Ishikawa (cell line): Measurements from ENCODE around the gene RBMS3.

Experiments used
- CEBPB ChIP-seq: IDR thresholded peaks from 2 replicates; pipeline ENCODE4 v1.6.1; 2012
- CREB1 ChIP-seq: IDR thresholded peaks from 2 replicates; pipeline ENCODE4 v1.6.1; 2012; ENCODE audit warnings: low read depth
- EGR1 ChIP-seq: IDR thresholded peaks from 2 replicates; pipeline ENCODE4 v1.6.1; 2012
- EP300 ChIP-seq: IDR thresholded peaks from 2 replicates; pipeline ENCODE4 v1.6.1; 2012; ENCODE audit warnings: borderline replicate concordance
- FOXM1 ChIP-seq: IDR thresholded peaks from 2 replicates; pipeline ENCODE4 v1.6.1; 2012; ENCODE audit warnings: low read depth, borderline replicate concordance
- NFIC ChIP-seq: IDR thresholded peaks from 2 replicates; pipeline ENCODE4 v1.6.1; 2012
- RAD21 ChIP-seq: IDR thresholded peaks from 2 replicates; pipeline ENCODE4 v1.6.1; 2012; ENCODE audit warnings: low read depth
- TAF1 ChIP-seq: IDR thresholded peaks from 2 replicates; pipeline ENCODE4 v1.6.1; 2012; ENCODE audit warnings: low read depth, mild to moderate bottlenecking
- TCF12 ChIP-seq: IDR thresholded peaks from 2 replicates; pipeline ENCODE4 v1.6.1; 2012; ENCODE audit warnings: low read depth
- TEAD4 ChIP-seq: IDR thresholded peaks from 2 replicates; pipeline ENCODE4 v1.6.1; 2012
- YY1 ChIP-seq: IDR thresholded peaks from 2 replicates; pipeline ENCODE4 v1.6.1; 2012; ENCODE audit warnings: low read depth
- ZBTB7A ChIP-seq: IDR thresholded peaks from 2 replicates; pipeline ENCODE4 v1.6.1; 2012; ENCODE audit warnings: low read depth
- TF ChIP-seq, protein P1 (sequence below): IDR thresholded peaks from 2 replicates; pipeline ENCODE4 v1.6.1; 2012
- TF ChIP-seq, protein P2 (sequence below): IDR thresholded peaks from 2 replicates; pipeline ENCODE4 v1.6.1; 2012
- TF ChIP-seq, protein P3 (sequence below): IDR thresholded peaks from 2 replicates; pipeline ENCODE4 v1.6.1; 2012; ENCODE audit warnings: low read depth, mild to moderate bottlenecking

Gene RBMS3

DNA sequence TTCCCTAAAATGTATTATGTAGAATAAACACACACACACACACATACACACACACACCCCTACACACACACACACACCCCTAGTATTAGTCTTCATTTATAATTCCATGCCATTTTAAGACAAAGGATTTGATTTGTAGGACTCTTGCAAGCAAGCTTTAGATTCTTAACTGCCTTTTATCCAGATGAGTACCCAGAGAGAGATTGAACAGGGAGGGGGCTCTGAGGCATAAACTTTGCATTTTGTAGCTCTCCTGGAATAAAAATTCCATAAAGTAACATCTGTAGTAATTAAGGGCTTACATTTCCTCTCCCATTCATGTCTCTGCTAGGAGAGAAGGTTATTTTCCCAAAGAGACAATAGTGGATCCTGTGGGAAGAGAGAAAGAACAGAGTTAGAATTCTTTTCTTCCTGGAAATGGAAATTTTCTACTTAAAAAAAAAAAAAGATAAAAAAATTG is 479.4 kb downstream of the RBMS3 start:
- TF ChIP-seq, protein P1, sequence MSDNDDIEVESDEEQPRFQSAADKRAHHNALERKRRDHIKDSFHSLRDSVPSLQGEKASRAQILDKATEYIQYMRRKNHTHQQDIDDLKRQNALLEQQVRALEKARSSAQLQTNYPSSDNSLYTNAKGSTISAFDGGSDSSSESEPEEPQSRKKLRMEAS = no peak
- TF ChIP-seq TCF12 (no peak), YY1 (no peak), RAD21 (no peak), NFIC (no peak), EGR1 (no peak), EP300 (no peak), ZBTB7A (no peak), TAF1 (no peak), CREB1 (no peak), CEBPB (no peak), FOXM1 (no peak), TEAD4 (no peak)
- TF ChIP-seq, protein P2, sequence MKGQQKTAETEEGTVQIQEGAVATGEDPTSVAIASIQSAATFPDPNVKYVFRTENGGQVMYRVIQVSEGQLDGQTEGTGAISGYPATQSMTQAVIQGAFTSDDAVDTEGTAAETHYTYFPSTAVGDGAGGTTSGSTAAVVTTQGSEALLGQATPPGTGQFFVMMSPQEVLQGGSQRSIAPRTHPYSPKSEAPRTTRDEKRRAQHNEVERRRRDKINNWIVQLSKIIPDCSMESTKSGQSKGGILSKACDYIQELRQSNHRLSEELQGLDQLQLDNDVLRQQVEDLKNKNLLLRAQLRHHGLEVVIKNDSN = no peak
- TF ChIP-seq, protein P3, sequence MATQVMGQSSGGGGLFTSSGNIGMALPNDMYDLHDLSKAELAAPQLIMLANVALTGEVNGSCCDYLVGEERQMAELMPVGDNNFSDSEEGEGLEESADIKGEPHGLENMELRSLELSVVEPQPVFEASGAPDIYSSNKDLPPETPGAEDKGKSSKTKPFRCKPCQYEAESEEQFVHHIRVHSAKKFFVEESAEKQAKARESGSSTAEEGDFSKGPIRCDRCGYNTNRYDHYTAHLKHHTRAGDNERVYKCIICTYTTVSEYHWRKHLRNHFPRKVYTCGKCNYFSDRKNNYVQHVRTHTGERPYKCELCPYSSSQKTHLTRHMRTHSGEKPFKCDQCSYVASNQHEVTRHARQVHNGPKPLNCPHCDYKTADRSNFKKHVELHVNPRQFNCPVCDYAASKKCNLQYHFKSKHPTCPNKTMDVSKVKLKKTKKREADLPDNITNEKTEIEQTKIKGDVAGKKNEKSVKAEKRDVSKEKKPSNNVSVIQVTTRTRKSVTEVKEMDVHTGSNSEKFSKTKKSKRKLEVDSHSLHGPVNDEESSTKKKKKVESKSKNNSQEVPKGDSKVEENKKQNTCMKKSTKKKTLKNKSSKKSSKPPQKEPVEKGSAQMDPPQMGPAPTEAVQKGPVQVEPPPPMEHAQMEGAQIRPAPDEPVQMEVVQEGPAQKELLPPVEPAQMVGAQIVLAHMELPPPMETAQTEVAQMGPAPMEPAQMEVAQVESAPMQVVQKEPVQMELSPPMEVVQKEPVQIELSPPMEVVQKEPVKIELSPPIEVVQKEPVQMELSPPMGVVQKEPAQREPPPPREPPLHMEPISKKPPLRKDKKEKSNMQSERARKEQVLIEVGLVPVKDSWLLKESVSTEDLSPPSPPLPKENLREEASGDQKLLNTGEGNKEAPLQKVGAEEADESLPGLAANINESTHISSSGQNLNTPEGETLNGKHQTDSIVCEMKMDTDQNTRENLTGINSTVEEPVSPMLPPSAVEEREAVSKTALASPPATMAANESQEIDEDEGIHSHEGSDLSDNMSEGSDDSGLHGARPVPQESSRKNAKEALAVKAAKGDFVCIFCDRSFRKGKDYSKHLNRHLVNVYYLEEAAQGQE = no peak

DNA sequence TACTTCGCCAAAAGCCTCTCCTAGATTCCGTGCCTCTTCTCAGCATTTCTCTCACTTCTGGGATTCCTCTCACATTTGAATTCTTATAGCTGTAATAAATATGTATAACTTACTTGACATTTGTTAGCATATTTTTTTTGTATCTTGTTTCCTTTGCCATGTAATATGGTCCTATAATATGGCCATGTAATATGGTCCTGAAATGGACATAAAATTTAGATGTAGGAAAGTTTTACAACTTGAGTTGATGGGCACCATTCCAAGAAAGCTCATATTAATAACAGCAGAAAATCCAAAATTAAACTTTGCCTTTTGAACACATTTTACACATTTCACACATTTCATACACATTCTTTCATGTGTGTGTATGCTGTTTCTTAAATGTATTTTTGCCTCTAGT is 480.6 kb downstream of the RBMS3 start:
- TF ChIP-seq RAD21 (no peak), NFIC (no peak), TCF12 (no peak), EP300 (no peak), CEBPB (no peak), CREB1 (no peak), FOXM1 (no peak), EGR1 (no peak), YY1 (no peak), ZBTB7A (no peak), TAF1 (no peak), TEAD4 (no peak)
- TF ChIP-seq, protein P3 = no peak
- TF ChIP-seq, protein P1 = no peak
- TF ChIP-seq, protein P2 = no peak

DNA sequence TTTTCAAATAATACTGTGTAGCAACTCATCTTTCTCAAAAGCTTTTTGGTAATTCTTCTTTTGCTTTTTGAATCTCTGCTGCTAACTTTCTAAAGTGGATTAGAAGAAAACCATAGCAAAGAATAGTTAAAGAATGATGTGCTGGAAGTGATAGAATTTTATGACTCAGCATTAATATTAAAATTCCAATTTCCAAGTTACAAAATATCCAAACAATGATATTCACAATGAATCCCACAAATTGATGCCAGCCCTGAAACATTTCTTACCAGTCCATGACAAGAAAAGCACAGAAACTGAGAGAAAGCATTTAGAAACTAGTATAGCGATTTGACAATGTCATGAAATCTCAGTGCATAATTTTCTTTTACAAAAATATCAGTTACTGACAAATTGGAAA is 482.2 kb downstream of the RBMS3 start:
- TF ChIP-seq CREB1 (no peak), RAD21 (no peak)

DNA sequence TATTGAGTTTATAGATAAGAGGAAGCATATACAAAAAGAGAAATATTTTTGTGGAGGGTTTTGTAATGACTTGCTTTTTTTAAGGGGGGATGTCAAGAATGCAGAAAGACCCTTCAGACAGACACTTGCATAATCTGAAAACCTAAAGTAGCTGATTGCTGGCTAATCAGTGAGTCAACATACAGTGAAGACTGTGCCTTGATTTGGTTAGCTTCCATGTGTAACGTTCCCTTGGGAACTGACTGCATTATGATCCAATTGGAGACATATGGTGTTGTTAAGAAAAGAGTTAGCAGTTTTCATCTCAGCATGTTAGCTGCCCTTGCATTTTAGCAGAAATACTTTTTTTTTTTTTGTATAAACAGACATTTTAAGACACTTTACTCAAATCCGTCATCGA is 483.2 kb downstream of the RBMS3 start:
- TF ChIP-seq CEBPB = no peak
- no peak for TF ChIP-seq EGR1
- TF ChIP-seq TCF12 = no peak

DNA sequence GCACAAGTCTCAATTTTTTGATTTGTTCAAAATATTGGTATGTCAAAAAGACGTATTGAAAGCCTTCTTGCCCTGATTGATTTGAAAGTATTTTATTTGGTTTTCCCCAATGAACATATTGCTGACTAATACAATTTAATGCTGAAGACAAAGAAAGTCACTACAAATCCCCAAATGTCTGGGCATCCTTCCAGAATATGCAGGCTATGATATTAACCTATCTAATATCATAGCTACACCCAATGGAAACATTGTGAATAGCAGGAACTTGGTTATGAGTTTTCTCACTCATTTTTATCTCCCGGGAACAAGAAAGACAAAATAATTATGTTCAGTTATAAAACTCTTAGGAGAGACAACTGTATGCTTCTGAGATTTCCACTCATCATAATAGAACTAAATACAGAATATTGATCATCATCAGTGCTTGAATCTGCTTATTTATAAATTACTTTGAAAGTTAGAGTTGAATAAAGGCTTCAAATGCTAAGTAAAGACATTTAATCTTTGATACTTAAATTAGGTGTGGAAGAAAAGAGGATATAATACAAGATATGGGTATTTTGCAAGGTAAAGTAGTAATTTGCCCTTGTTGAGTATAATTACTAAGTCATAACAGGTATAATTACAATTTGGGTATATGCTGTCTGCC is 483.9 kb downstream of the RBMS3 start:
- TF ChIP-seq TAF1 (no peak), EGR1 (no peak), YY1 (no peak), RAD21 (peak; percentile 79), TCF12 (no peak), CEBPB (no peak), TEAD4 (peak; percentile 49), ZBTB7A (no peak), FOXM1 (no peak), CREB1 (no peak), NFIC (peak; percentile 79), EP300 (no peak)
- TF ChIP-seq, protein P3 = no peak
- TF ChIP-seq, protein P2 = no peak
- TF ChIP-seq, protein P1 = no peak
